ENCODE results near the gene FRMD5. TPM values are rescaled to one million over a fixed set of nuclear protein-coding genes. Genes with fewer than 3 reads are reported as not detected.

The FRMD5 gene
- total RNA-seq, 4 donors from 2014 or later = 0.31 to 0.72 TPM; not detected in 2

DNA sequence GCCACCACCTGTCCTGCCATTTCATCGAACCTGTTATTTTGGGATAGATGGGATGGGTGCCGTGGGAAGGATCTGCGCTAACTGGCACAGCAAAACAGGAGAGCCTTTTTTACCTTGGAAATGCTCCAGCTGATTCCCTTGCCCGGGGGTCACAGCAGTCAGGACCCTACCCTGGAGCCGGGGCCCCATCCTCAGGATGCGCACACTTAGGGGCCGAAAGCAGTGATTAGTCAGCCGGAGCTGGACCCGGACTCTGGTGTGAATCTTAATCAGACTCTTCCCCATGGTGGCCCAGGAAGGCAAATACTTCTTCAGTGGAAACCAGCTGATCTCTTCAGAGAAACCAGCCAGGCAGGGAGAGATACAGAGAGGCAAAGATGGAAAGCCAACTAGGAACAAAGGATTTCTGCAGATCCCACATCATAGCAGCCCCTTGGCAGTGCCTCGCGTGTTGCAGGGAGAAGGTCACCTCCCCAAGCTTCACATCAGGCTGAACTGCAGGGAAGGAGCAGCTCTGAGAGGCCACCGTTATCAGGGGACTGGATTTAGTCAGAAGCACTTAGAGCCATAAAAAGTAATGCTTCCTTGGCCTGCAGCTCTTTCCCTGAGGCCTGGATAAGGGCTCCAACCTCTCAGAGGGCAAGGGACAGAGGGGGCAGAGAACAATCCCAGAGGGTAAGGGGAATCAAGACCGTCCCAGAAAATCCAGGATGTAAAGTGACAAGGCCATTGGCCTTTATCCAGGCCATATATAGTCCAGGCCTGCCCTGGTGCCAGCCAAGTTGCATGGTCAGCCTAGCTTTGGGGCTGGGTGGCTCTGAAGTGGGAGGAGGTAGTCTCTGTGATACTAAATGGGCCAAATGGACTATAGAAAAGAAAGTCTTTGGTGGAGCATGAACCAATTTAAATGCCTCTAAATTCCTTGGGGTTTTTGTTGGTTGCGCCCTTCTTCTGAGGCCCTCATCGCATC lies 315.4 kb downstream of the FRMD5 start:
- Histone ChIP-seq H3K27me3 (no peaks in the 10 kb centered on the region), H3K36me3 (peaks cover 4% of the 10 kb centered on the region), H3K4me3 (no peak overlapping the region), H3K27ac (no peak overlapping the region), H3K4me1 (no peaks in the 10 kb centered on the region), H3K9me3 (no peaks in the 10 kb centered on the region)
- peak in 1 of 2 donors; percentile 64 for DNase-seq (ENCODE audit: low spot score in 2 of 2)
- 89% methylated on average over 15 of the region's 15 CpGs for WGBS
- TF ChIP-seq, protein P1, sequence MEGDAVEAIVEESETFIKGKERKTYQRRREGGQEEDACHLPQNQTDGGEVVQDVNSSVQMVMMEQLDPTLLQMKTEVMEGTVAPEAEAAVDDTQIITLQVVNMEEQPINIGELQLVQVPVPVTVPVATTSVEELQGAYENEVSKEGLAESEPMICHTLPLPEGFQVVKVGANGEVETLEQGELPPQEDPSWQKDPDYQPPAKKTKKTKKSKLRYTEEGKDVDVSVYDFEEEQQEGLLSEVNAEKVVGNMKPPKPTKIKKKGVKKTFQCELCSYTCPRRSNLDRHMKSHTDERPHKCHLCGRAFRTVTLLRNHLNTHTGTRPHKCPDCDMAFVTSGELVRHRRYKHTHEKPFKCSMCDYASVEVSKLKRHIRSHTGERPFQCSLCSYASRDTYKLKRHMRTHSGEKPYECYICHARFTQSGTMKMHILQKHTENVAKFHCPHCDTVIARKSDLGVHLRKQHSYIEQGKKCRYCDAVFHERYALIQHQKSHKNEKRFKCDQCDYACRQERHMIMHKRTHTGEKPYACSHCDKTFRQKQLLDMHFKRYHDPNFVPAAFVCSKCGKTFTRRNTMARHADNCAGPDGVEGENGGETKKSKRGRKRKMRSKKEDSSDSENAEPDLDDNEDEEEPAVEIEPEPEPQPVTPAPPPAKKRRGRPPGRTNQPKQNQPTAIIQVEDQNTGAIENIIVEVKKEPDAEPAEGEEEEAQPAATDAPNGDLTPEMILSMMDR (IDR thresholded peaks at IDR 0.05) = no peak
- TF ChIP-seq POLR2A (IDR thresholded peaks at IDR 0.05) = no peak
- TF ChIP-seq EP300 (IDR thresholded peaks at IDR 0.05) = no peak
- no peak for TF ChIP-seq POLR2AphosphoS5 (IDR thresholded peaks at IDR 0.05)

DNA sequence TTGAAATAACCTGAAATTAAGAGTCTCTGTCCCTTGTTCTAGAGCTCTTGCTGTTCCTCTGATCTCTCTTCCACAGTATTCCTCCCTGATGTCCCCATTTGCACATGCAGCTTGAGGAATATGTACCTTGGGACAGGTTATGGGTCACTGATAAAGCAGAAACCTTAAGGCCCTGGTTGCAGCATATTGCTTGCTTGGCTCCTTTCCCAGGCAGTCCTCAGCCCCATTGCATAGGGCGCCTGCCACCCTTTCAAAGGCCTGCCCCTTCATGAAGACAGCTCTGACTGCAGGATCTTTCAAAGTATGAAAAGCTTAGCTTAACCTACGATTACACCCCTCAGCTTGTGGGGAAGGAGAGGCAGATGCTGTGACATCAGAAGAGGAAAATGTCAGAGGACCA lies 316.6 kb downstream of the FRMD5 start:
- Histone ChIP-seq H3K36me3 (peaks cover 4% of the 10 kb centered on the region), H3K4me3 (no peak overlapping the region), H3K27me3 (no peaks in the 10 kb centered on the region), H3K27ac (no peak overlapping the region), H3K4me1 (no peaks in the 10 kb centered on the region), H3K9me3 (no peaks in the 10 kb centered on the region)
- 84% methylated on average over 2 of the region's 2 CpGs for WGBS
- DNase-seq (ENCODE audit: low spot score in 2 of 2) = no peak
- TF ChIP-seq POLR2A (IDR thresholded peaks at IDR 0.05) = no peak
- TF ChIP-seq EP300 (IDR thresholded peaks at IDR 0.05) = no peak
- TF ChIP-seq, protein P1 (IDR thresholded peaks at IDR 0.05) = no peak
- no peak for TF ChIP-seq POLR2AphosphoS5 (IDR thresholded peaks at IDR 0.05)

DNA sequence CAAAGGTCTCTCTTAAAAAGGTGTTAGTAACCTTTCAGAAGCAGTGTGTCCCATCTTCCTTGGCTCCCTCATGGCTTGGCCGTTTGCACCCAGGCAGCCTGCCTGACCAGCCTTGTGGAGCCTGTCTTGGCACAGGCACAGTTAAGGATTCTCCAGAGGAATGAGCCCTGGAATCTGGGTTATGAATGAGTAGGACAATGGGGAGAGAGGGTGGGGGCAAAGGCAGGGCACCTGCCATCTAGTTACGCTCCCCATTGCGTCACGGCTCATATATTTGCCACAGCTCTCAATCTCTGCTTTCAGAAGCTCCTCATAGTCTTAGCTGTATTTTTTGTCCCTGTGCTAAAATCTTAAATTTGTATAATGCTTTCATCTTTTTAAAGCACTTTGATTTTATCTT lies 317.7 kb downstream of the FRMD5 start:
- Histone ChIP-seq H3K9me3 (no peaks in the 10 kb centered on the region), H3K27me3 (no peaks in the 10 kb centered on the region), H3K4me3 (no peak overlapping the region), H3K4me1 (no peaks in the 10 kb centered on the region), H3K27ac (no peak overlapping the region), H3K36me3 (peaks cover 4% of the 10 kb centered on the region)
- 86% methylated on average over 4 of the region's 4 CpGs for WGBS
- DNase-seq (ENCODE audit: low spot score in 2 of 2) = peak in 1 of 2 donors; percentile 35
- TF ChIP-seq POLR2A (IDR thresholded peaks at IDR 0.05) (no peak), EP300 (IDR thresholded peaks at IDR 0.05) (no peak), POLR2AphosphoS5 (IDR thresholded peaks at IDR 0.05) (no peak)
- TF ChIP-seq, protein P1 (IDR thresholded peaks at IDR 0.05) = no peak

DNA sequence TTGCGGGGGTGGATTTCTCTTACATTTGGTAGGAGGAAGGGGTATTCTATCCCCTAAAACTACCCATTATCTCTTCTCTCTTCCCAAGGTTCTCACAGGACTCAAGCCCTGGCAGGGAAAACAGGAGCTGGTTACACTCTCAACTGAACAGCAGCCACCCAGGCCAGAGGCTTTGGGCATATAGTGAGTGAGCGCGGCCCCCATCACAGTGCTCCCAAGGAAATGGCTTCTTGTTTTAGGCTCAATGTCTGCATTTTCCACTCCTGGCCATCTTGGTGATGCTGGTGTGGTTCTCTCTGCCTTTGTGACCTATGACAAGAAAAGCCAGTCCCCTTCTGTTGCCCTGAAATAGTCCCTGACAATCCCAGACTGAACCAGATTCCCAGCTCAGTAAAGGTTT lies 318.2 kb downstream of the FRMD5 start:
- H3K27me3 ChIP-seq = no peaks in the 10 kb centered on the region
- no peak overlapping the region for H3K27ac ChIP-seq
- no peaks in the 10 kb centered on the region for H3K9me3 ChIP-seq
- DNase-seq (ENCODE audit: low spot score in 2 of 2) = peak in 1 of 2 donors; percentile 50
- no peak overlapping the region for H3K4me3 ChIP-seq
- H3K36me3 ChIP-seq = peaks cover 4% of the 10 kb centered on the region
- H3K4me1 ChIP-seq = no peaks in the 10 kb centered on the region
- WGBS = 100% methylated on average over 3 of the region's 3 CpGs
- no peak for TF ChIP-seq POLR2AphosphoS5 (IDR thresholded peaks at IDR 0.05)
- TF ChIP-seq, protein P1 (IDR thresholded peaks at IDR 0.05) = no peak
- TF ChIP-seq POLR2A (IDR thresholded peaks at IDR 0.05) = no peak
- no peak for TF ChIP-seq EP300 (IDR thresholded peaks at IDR 0.05)

DNA sequence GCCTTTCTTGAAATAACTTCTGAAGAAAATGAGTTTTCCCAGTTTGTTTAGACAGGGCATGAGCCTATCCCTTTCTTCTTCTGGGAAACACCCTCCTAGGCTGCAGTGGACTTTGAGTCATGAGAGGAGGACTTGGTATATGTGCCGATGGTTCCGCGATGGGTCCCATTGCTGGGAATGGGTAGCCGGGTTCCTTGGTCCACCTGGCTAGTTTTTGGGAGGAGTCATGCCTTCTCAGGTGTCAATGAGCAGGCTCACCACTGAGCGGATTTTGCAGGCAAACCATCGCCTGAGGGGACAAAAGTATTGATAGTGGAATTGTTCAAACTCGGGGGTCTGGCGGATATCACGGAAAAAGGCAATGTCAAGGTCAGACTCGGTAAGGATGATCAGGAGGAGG lies 321.4 kb downstream of the FRMD5 start:
- WGBS = 96% methylated on average over 10 of the region's 10 CpGs
- no peak overlapping the region for H3K4me3 ChIP-seq
- TF ChIP-seq EP300 (IDR thresholded peaks at IDR 0.05) (no peak), POLR2A (IDR thresholded peaks at IDR 0.05) (no peak), POLR2AphosphoS5 (IDR thresholded peaks at IDR 0.05) (no peak)
- TF ChIP-seq, protein P1 (IDR thresholded peaks at IDR 0.05) = no peak

More for the DNA sequence above, 321.4 kb downstream of the FRMD5 start:
- Histone ChIP-seq H3K9me3 (no peaks in the 10 kb centered on the region), H3K36me3 (peaks cover 4% of the 10 kb centered on the region), H3K27me3 (no peaks in the 10 kb centered on the region), H3K27ac (no peak overlapping the region), H3K4me1 (no peaks in the 10 kb centered on the region)
- DNase-seq (ENCODE audit: low spot score in 2 of 2) = peak in 1 of 2 donors; percentile 62
